Fibroblast of lung (primary cell): Measurements from ENCODE around the gene STX7. TPM values are rescaled to one million over a fixed set of nuclear protein-coding genes. Genes with fewer than 3 reads are reported as not detected.

Experiments
- DNase-seq, 2 donors: peaks; one replicate each; pipeline versions ENCODE4 v3.0.0 to v3.0.0-alpha.2; 2010; ENCODE audit warnings: low read depth in 2 of 2
- H2AFZ ChIP-seq: 2 replicates; pipeline ENCODE4 v1.5.1; 2012; ENCODE audit warnings: low read length, control low read depth, inconsistent platforms
- H3K27ac ChIP-seq: 2 replicates; pipeline ENCODE4 v1.5.1; 2011; ENCODE audit warnings: low read length, control low read depth; ENCODE audit not compliant: insufficient read depth
- H3K27me3 ChIP-seq: 2 replicates; pipeline ENCODE4 v1.5.1; 2011; ENCODE audit warnings: mild to moderate bottlenecking, low read length; ENCODE audit not compliant: control insufficient read depth, insufficient read depth
- H3K36me3 ChIP-seq: 2 replicates; pipeline ENCODE4 v1.5.1; 2011; ENCODE audit warnings: low read length; ENCODE audit not compliant: control insufficient read depth, insufficient read depth
- H3K4me1 ChIP-seq: 2 replicates; pipeline ENCODE4 v1.5.1; 2011; ENCODE audit warnings: low read length; ENCODE audit not compliant: control insufficient read depth, insufficient read depth; ENCODE audit errors: extremely low read depth
- H3K4me2 ChIP-seq: 2 replicates; pipeline ENCODE4 v1.5.1; 2011; ENCODE audit warnings: low read length, control low read depth; ENCODE audit not compliant: insufficient read depth; ENCODE audit errors: extremely low read depth
- H3K4me3 ChIP-seq, 4 experiments: fragments of 200-600 bp in 1 of 4; sonication (generic) in 1 of 4; replicated peaks in 1 of 4; 2 replicates each; pipeline ENCODE4 v1.5.1; 2011 to 2016; ENCODE audit warnings: low read length in 4 of 4, low read depth in 3 of 4, mild to moderate bottlenecking in 3 of 4, control low read depth in 2 of 4, inconsistent platforms in 1 of 4, mixed read lengths in 1 of 4; ENCODE audit not compliant: insufficient read depth in 1 of 4; ENCODE audit errors: control extremely low read depth in 1 of 4
- H3K79me2 ChIP-seq: 2 replicates; pipeline ENCODE4 v1.5.1; 2012; ENCODE audit warnings: mild to moderate bottlenecking, low read length, inconsistent platforms; ENCODE audit not compliant: control insufficient read depth, insufficient read depth
- H3K9ac ChIP-seq: 2 replicates; pipeline ENCODE4 v1.5.1; 2011; ENCODE audit warnings: mild to moderate bottlenecking, low read length, control low read depth; ENCODE audit not compliant: insufficient read depth
- H3K9me3 ChIP-seq: 2 replicates; pipeline ENCODE4 v1.5.1; 2012; ENCODE audit warnings: low read depth, low read length; ENCODE audit not compliant: control insufficient read depth, insufficient read depth
- H4K20me1 ChIP-seq: 2 replicates; pipeline ENCODE4 v1.5.1; 2011; ENCODE audit warnings: low read length; ENCODE audit not compliant: control insufficient read depth, insufficient read depth; ENCODE audit errors: extremely low read depth
- EZH2 ChIP-seq: IDR thresholded peaks from 2 replicates; pipeline ENCODE4 v1.5.1; 2012; ENCODE audit warnings: low read length, control low read depth, mild to moderate bottlenecking; ENCODE audit errors: missing control alignments
- polyA plus RNA-seq, 2 donors: library from polyadenylated mRNA; depleted of rRNA in 1 of 2; stranded (reverse) in 1 of 2; unstranded in 1 of 2; fragments of >200 nt; gene quantifications; 2 replicates each; pipeline ENCODE4 v1.2.1, GENCODE V29; 2011 to 2012; ENCODE audit warnings: missing spikeins in 1 of 2
- total RNA-seq: library from RNA; depleted of rRNA; stranded (reverse); fragments of >200 nt; gene quantifications from 2 replicates; pipeline ENCODE4 v1.2.1, GENCODE V29; 2014
- TF ChIP-seq, protein P1 (sequence below), 2 donors: IDR thresholded peaks in 1 of 2; conservative IDR thresholded peaks in 1 of 2; 1 replicate in 1 of 2; 2 replicates in 1 of 2; pipeline ENCODE4 v1.5.1; 2011 to 2012; ENCODE audit warnings: low read length in 2 of 2, control low read depth in 1 of 2, inconsistent platforms in 1 of 2, low read depth in 1 of 2, mild to moderate bottlenecking in 1 of 2

The STX7 gene
- total and polyA plus RNA-seq, 2 donors (not counting 1 experiment from before 2014, with no cell fraction given) = 52.1 to 53.0 TPM

DNA sequence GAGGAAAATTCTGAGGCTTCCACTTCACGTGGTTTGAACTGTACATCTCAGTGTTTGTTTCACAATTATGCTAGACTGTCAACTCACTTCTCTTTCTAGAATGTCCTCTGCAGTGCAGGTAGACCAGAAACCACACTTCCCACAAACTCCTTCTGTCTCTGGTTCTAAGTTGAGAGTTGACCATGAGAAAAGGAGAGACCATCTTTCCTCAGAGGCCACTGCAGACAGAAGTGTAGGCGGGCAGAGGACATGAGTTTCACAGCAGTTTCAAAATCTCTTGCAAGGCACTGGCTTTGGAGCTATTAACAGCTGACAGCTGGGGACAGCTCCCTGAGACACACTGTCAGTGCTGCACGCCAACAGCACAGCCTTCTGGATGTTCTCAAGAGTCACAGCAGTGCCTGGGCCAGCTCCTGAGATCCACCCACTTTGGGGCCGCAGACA, 56.2 kb downstream of the STX7 start:
- Histone ChIP-seq H3K4me3 (no peak overlapping the region), H4K20me1 (no peaks in the 10 kb centered on the region), H3K9ac (no peak overlapping the region), H2AFZ (no peak overlapping the region), H3K27me3 (no peaks in the 10 kb centered on the region), H3K27ac (no peak overlapping the region), H3K4me1 (no peaks in the 10 kb centered on the region), H3K36me3 (peaks cover 4% of the 10 kb centered on the region), H3K79me2 (no peaks in the 10 kb centered on the region), H3K9me3 (no peaks in the 10 kb centered on the region), H3K4me2 (no peak overlapping the region)
- TF ChIP-seq EZH2 = no peak
- TF ChIP-seq, protein P1, sequence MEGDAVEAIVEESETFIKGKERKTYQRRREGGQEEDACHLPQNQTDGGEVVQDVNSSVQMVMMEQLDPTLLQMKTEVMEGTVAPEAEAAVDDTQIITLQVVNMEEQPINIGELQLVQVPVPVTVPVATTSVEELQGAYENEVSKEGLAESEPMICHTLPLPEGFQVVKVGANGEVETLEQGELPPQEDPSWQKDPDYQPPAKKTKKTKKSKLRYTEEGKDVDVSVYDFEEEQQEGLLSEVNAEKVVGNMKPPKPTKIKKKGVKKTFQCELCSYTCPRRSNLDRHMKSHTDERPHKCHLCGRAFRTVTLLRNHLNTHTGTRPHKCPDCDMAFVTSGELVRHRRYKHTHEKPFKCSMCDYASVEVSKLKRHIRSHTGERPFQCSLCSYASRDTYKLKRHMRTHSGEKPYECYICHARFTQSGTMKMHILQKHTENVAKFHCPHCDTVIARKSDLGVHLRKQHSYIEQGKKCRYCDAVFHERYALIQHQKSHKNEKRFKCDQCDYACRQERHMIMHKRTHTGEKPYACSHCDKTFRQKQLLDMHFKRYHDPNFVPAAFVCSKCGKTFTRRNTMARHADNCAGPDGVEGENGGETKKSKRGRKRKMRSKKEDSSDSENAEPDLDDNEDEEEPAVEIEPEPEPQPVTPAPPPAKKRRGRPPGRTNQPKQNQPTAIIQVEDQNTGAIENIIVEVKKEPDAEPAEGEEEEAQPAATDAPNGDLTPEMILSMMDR (conservative IDR thresholded peaks at IDR 0.05 in 1 of 2, IDR thresholded peaks at IDR 0.05 in 1 of 2; ENCODE audit: low read depth in 1 of 2, low read length in 2 of 2) = no peak
- DNase-seq = peak in 1 of 2 donors; percentile 21

DNA sequence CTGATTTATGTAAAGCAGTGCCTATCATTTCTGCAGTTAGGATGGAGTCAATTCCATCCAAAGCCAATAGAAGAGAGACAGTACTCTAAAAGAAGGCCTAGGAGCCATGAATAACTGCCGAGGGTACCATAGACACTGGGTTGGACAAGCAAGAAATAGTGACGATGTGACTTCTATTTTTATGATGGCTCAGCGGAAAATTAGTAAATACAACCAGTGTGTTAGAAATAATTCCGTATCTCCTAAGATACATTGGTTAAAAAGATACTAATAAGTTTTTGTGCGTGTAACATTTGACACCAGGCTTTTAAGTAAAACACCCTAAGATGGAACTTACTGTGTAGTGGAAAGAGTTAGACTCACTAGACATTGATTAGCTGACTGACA, 66.1 kb downstream of the STX7 start:
- no peak overlapping the region for H3K9ac ChIP-seq
- no peak overlapping the region for H3K27ac ChIP-seq
- no peaks in the 10 kb centered on the region for H3K79me2 ChIP-seq
- no peaks in the 10 kb centered on the region for H3K36me3 ChIP-seq
- no peak overlapping the region for H3K4me3 ChIP-seq
- no peak for DNase-seq
- TF ChIP-seq EZH2 = no peak
- TF ChIP-seq, protein P1 (conservative IDR thresholded peaks at IDR 0.05 in 1 of 2, IDR thresholded peaks at IDR 0.05 in 1 of 2; ENCODE audit: low read depth in 1 of 2, low read length in 2 of 2) = no peak
- H3K4me2 ChIP-seq = no peak overlapping the region
- H2AFZ ChIP-seq = no peak overlapping the region
- H4K20me1 ChIP-seq = no peaks in the 10 kb centered on the region
- H3K9me3 ChIP-seq = no peaks in the 10 kb centered on the region
- H3K27me3 ChIP-seq = no peaks in the 10 kb centered on the region
- peaks cover 4% of the 10 kb centered on the region for H3K4me1 ChIP-seq

DNA sequence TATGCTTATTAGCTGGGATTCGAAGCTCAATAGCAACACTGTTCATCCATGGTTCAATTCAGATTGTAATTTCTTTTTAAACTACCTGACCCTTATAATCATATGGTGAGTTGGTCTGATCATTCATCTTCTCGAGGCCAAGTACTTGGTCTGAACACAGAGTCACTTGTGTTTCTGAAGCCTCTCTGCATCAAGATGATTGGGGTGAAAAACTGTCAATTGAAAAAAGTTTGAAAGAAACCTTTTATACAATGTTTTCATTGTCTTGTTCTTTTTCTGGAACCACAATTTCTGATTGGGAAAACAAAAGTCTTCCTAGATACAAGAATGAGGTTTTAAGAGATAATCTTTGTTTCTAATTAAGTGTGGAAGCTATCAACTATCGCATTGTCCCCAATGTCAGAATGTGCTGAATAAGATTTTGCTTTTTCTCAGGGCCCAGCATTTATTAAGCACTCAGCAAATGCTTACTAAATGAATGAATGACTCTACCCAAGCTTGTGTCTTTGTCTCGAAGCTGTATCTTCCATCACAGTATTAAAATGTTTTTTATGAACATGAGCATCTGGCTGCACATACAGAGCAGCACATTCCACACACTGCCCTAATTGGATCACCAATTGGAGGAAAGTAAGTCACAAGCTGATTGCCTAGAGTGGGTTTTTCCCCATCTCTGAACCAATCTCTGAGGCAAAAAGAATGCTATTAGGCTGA, 66.6 kb downstream of the STX7 start:
- Histone ChIP-seq H3K4me1 (peaks cover 4% of the 10 kb centered on the region), H3K36me3 (no peaks in the 10 kb centered on the region), H3K79me2 (no peaks in the 10 kb centered on the region), H3K9me3 (no peaks in the 10 kb centered on the region), H3K4me2 (no peak overlapping the region), H4K20me1 (no peaks in the 10 kb centered on the region), H3K4me3 (no peak overlapping the region), H3K27ac (peak overlapping the region; percentile 20), H2AFZ (no peak overlapping the region), H3K9ac (no peak overlapping the region), H3K27me3 (no peaks in the 10 kb centered on the region)
- no peak for TF ChIP-seq EZH2
- TF ChIP-seq, protein P1 (conservative IDR thresholded peaks at IDR 0.05 in 1 of 2, IDR thresholded peaks at IDR 0.05 in 1 of 2; ENCODE audit: low read depth in 1 of 2, low read length in 2 of 2) = no peak
- no peak for DNase-seq
